ENCODE results near the gene GDF10. TPM values are rescaled to one million over a fixed set of nuclear protein-coding genes. Genes with fewer than 3 reads are reported as not detected.

GDF10 gene
- total and polyA plus RNA-seq, 2 of the 13 experiments (the other 11 are each of a cell fraction or from before 2014, with no cell fraction given): 0.03 TPM; not detected in 1

GRCh38 chr10:47288236-47288635, 11.8 kb upstream of the GDF10 start:
- FAIRE-seq: no peak

More at GRCh38 chr10:47288236-47288635, 11.8 kb upstream of the GDF10 start:
- ChIA-PET POLR2A (no interaction called here), CTCF (ENCODE audit: low intra/inter-chr PET ratio, low total read pairs) (no interaction called here)
- Histone ChIP-seq H3K9me3 (ENCODE audit: low read length) (no peaks in the 10 kb centered on the region), H4K20me1 (ENCODE audit: insufficient read depth, low read length) (no peaks in the 10 kb centered on the region), H2AFZ (ENCODE audit: low read length) (no peak overlapping the region), H3K79me2 (ENCODE audit: insufficient read depth, low read length) (no peaks in the 10 kb centered on the region), H3K4me1 (ENCODE audit: insufficient read depth, low read length) (no peaks in the 10 kb centered on the region), H3K27ac (ENCODE audit: extremely low read length, insufficient read depth, low read length) (no peak overlapping the region), H3K36me3 (replicated peaks in 1 of 2; ENCODE audit: control insufficient read depth in 1 of 2, insufficient read depth in 2 of 2, low read length in 2 of 2) (no peaks in the 10 kb centered on the region), H3K4me2 (ENCODE audit: low read depth, low read length) (no peak overlapping the region), H3K27me3 (ENCODE audit: control insufficient read depth in 1 of 2, insufficient read depth in 2 of 2, low read length in 2 of 2) (peaks cover 2 to 12% of the 10 kb centered on the region in 2 experiments; a peak in 3 of 5 replicates), H3K9ac (ENCODE audit: insufficient read depth, low read depth, low read length) (no peak overlapping the region), H3K4me3 (replicated peaks in 1 of 3; ENCODE audit: insufficient read depth in 1 of 3, low read depth in 2 of 3, low read length in 3 of 3) (no peak overlapping the region)
- BruUV-seq (replicated peaks): no TSS peak
- DNase-seq (ENCODE audit: low spot score) (no peak), ATAC-seq (no peak)
- 17% methylated on average over 8 of the region's 8 CpGs for whole genome bisulfite sequencing (ENCODE audit: low lambda C conversion rate)
- in situ Hi-C loops (cut with HindIII; ENCODE audit: extremely low pct_ligation_motif_present, low pct_unique_long_range_greater_than_20kb): no loop called here
- intact Hi-C loops (cut with micrococcal nuclease; ENCODE audit: unreplicated experiment): no loop called here
- no peak for TF ChIP-seq ZNF383 (CRISPR knock-in tag; IDR thresholded peaks at IDR 0.05; ENCODE audit: borderline replicate concordance)
- no peak for TF ChIP-seq ZNF629 (CRISPR knock-in tag; conservative IDR thresholded peaks at IDR 0.05)
- no peak for TF ChIP-seq ZNF253 (CRISPR knock-in tag; IDR thresholded peaks at IDR 0.05; ENCODE audit: borderline replicate concordance)
- TF ChIP-seq MBD4 (IDR thresholded peaks at IDR 0.05; ENCODE audit: borderline replicate concordance, low read length): no peak
- no peak for TF ChIP-seq YEATS4 (CRISPR knock-in tag; IDR thresholded peaks at IDR 0.05; ENCODE audit: borderline replicate concordance)
- no peak for TF ChIP-seq DDIT3 (CRISPR knock-in tag; IDR thresholded peaks at IDR 0.05)
- TF ChIP-seq FOXC1 (CRISPR knock-in tag; IDR thresholded peaks at IDR 0.05; ENCODE audit: borderline replicate concordance): no peak
- TF ChIP-seq ZNF687 (CRISPR knock-in tag; IDR thresholded peaks at IDR 0.05): no peak
- TF ChIP-seq SRY (CRISPR knock-in tag; IDR thresholded peaks at IDR 0.05): no peak
- TF ChIP-seq RBM22 (optimal IDR thresholded peaks at IDR 0.05; ENCODE audit: low read length): no peak
- TF ChIP-seq ZNF3 (CRISPR knock-in tag; IDR thresholded peaks at IDR 0.05): no peak
- TF ChIP-seq ZBTB4 (CRISPR knock-in tag; IDR thresholded peaks at IDR 0.05; ENCODE audit: borderline replicate concordance): no peak
- TF ChIP-seq THAP8 (CRISPR knock-in tag; IDR thresholded peaks at IDR 0.05; ENCODE audit: borderline replicate concordance): no peak
- no peak for TF ChIP-seq FOXP1 (IDR thresholded peaks at IDR 0.05)
- TF ChIP-seq FOXP1 (CRISPR knock-in tag; IDR thresholded peaks at IDR 0.05): no peak
- no peak for TF ChIP-seq NONO (IDR thresholded peaks at IDR 0.05)
- no peak for TF ChIP-seq NONO (CRISPR knock-in tag; conservative IDR thresholded peaks at IDR 0.05)
- TF ChIP-seq ZNF263 (CRISPR knock-in tag; IDR thresholded peaks at IDR 0.05): no peak
- no peak for TF ChIP-seq NFE2L2 (IDR thresholded peaks at IDR 0.05; ENCODE audit: low read length)

All from HepG2 (cell line).